ENCODE measurements around the gene RAB7A. TPM values are rescaled to one million over a fixed set of nuclear protein-coding genes. Genes with fewer than 3 reads are reported as not detected.

RAB7A gene
- total RNA-seq, 1 experiment from 2014 or later: 491 TPM

DNA sequence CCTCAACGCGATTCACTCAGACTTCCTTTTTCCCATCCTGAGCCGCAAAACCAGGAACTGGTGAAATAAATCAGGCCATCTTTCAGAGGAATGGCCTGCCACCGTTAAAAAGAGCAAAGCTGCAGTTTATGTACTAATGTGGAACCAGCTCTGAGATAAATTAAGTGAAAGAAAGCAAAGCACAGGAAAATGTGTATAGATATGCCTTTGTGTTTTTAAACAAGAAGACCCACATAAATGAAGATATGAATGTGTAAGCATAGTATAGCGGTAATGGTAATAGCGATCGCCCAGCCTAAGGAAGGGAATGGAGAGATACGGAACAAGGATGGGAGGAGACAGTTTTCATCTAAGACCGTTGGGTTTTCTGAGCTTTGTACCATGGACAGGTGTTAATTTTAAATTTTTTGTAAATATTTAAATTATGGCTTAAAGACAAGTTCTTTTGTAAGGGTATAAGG is 44.6 kb upstream of the RAB7A start:
- DNase-seq: no peak
- peak overlapping the region; percentile 96 for H3K27ac Mint-ChIP-seq (ENCODE audit: unreplicated experiment)

DNA sequence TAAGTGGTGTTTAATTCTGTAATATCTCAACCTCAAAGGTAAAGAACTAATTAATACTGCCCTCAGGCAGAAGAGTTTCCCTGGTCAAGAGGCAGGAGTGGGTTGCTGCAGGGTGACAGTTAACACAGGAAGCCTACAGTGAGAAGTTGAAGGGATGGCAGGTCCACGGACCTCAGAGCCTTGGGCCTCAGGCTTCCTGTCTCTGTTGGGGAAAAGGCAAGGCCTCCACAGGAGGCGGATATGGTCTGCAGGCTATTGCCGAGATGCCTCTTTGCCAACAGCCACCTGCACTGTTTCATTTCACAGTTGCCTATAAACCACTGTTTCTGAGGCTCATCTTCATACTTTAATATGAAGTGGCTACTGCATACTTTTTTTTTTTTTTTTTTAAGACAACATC is 42.0 kb upstream of the RAB7A start:
- Mint-ChIP-seq H3K27me3 (ENCODE audit: unreplicated experiment) (no peaks in the 10 kb centered on the region), H3K36me3 (ENCODE audit: insufficient read depth, unreplicated experiment) (peaks cover 21% of the 10 kb centered on the region), H3K9me3 (ENCODE audit: low read depth, unreplicated experiment) (no peaks in the 10 kb centered on the region), H3K27ac (ENCODE audit: unreplicated experiment) (no peak overlapping the region), H3K4me3 (ENCODE audit: low read depth, unreplicated experiment) (no peak overlapping the region), H3K4me1 (ENCODE audit: low read depth, unreplicated experiment) (peaks cover 10% of the 10 kb centered on the region)
- no TSS peak for BruUV-seq (replicated peaks)
- intact Hi-C loops (cut with micrococcal nuclease; ENCODE audit: unreplicated experiment): loop anchor here (5.0 kb wide), 1 partner anchor 43 kb away; the partner anchor contains the start of gene RAB7A
- CTCF ChIA-PET: interaction anchor here (1.0 to 1.2 kb wide), 2 partner anchors 43 to 310 kb away, joined by 4 to 9 read pairs; partner anchors contain the start of gene CFAP92
- TF ChIP-seq, protein P1, sequence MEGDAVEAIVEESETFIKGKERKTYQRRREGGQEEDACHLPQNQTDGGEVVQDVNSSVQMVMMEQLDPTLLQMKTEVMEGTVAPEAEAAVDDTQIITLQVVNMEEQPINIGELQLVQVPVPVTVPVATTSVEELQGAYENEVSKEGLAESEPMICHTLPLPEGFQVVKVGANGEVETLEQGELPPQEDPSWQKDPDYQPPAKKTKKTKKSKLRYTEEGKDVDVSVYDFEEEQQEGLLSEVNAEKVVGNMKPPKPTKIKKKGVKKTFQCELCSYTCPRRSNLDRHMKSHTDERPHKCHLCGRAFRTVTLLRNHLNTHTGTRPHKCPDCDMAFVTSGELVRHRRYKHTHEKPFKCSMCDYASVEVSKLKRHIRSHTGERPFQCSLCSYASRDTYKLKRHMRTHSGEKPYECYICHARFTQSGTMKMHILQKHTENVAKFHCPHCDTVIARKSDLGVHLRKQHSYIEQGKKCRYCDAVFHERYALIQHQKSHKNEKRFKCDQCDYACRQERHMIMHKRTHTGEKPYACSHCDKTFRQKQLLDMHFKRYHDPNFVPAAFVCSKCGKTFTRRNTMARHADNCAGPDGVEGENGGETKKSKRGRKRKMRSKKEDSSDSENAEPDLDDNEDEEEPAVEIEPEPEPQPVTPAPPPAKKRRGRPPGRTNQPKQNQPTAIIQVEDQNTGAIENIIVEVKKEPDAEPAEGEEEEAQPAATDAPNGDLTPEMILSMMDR (IDR thresholded peaks at IDR 0.05; ENCODE audit: unreplicated experiment): no peak
- no peak for DNase-seq

More for the DNA sequence above, 44.6 kb upstream of the RAB7A start:
- peaks cover 10% of the 10 kb centered on the region for H3K4me1 Mint-ChIP-seq (ENCODE audit: low read depth, unreplicated experiment)
- H3K9me3 Mint-ChIP-seq (ENCODE audit: low read depth, unreplicated experiment): no peaks in the 10 kb centered on the region
- H3K27me3 Mint-ChIP-seq (ENCODE audit: unreplicated experiment): no peaks in the 10 kb centered on the region
- CTCF ChIA-PET: interaction anchor here (0.5 to 2.3 kb wide), 12 partner anchors 10 to 198 kb away, joined by 3 to 59 read pairs (median 10); partner anchors contain the start of genes ACAD9, RAB7A and RPN1
- TSS peak; percentile 75 for BruUV-seq (replicated peaks)
- peak overlapping the region; percentile 81 for H3K4me3 Mint-ChIP-seq (ENCODE audit: low read depth, unreplicated experiment)
- TF ChIP-seq, protein P1 (IDR thresholded peaks at IDR 0.05; ENCODE audit: unreplicated experiment): no peak
- peaks cover 21% of the 10 kb centered on the region for H3K36me3 Mint-ChIP-seq (ENCODE audit: insufficient read depth, unreplicated experiment)
- intact Hi-C loops (cut with micrococcal nuclease; ENCODE audit: unreplicated experiment): loop anchor here (2.0 to 5.0 kb wide), 2 partner anchors 46 to 165 kb away; partner anchors contain the start of gene RAB7A

DNA sequence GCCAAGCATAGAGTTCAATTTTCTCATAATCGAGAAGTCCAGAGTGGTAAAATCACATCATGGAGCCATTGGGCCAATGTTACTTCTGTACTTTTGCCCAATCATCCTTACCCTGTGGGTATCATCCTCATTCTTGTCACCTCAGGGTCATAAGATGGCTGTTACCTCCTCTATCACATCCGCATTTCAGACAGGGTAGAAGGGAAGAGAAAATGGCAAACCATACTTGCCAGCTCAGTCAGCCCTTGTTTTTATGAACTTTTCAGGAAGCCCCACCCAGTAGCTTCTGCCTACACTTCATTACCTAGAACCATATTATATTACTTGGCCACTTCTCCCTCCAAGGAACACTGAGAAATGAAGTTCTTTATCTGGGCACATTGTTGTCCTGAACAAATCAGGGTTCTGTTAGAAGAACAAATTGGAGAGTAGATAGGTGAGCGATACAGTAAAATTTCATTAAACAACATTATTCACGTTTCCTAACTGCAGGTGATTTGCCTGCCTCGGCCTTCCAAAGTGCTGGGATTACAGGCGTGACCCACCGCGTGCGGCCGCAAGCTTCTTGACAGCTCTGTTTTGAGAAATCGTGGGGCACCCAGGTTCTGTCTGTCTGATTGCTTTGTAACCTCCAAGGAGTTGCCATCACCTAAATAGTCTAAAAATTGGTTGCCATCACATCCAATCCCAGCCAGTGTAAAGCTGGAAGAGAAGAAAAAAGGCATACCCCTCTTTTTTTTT is 40.8 kb upstream of the RAB7A start:
- Mint-ChIP-seq H3K36me3 (ENCODE audit: insufficient read depth, unreplicated experiment) (peaks cover 15% of the 10 kb centered on the region), H3K27me3 (ENCODE audit: unreplicated experiment) (no peaks in the 10 kb centered on the region), H3K27ac (ENCODE audit: unreplicated experiment) (no peak overlapping the region), H3K4me1 (ENCODE audit: low read depth, unreplicated experiment) (peaks cover 10% of the 10 kb centered on the region), H3K9me3 (ENCODE audit: low read depth, unreplicated experiment) (no peaks in the 10 kb centered on the region), H3K4me3 (ENCODE audit: low read depth, unreplicated experiment) (no peak overlapping the region)
- DNase-seq: no peak
- intact Hi-C loops (cut with micrococcal nuclease; ENCODE audit: unreplicated experiment): loop anchor here (5.0 kb wide), 1 partner anchor 42 kb away; the partner anchor contains the start of gene RAB7A
- no TSS peak for BruUV-seq (replicated peaks)
- TF ChIP-seq, protein P1 (IDR thresholded peaks at IDR 0.05; ENCODE audit: unreplicated experiment): no peak
- CTCF ChIA-PET: interaction anchor here (0.6 to 1.0 kb wide), 3 partner anchors 94 to 568 kb away, joined by 4 to 9 read pairs (median 4); partner anchors contain the start of gene CFAP92

DNA sequence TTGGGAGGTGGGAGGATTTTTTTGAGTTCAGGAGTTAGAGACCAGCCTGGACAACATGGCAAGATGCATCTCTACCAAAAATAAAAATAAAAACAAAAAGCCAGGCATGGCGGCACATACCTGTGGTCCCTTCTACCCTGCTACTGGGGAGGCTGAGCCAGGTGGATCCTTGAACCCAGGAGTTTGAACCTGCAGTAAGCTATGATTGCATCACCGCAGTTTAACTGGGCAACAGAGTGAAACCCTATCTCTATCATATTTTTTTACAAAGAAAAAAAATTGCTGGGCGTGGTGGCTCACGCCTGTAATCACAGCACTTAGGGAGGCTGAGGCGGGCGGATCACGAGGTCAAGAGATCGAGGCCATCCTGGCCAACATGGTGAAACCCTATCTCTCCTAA is 39.5 kb upstream of the RAB7A start:
- Mint-ChIP-seq H3K4me3 (ENCODE audit: low read depth, unreplicated experiment) (no peak overlapping the region), H3K4me1 (ENCODE audit: low read depth, unreplicated experiment) (peaks cover 3% of the 10 kb centered on the region), H3K27me3 (ENCODE audit: unreplicated experiment) (no peaks in the 10 kb centered on the region), H3K9me3 (ENCODE audit: low read depth, unreplicated experiment) (no peaks in the 10 kb centered on the region), H3K36me3 (ENCODE audit: insufficient read depth, unreplicated experiment) (peaks cover 2% of the 10 kb centered on the region), H3K27ac (ENCODE audit: unreplicated experiment) (no peak overlapping the region)
- intact Hi-C loops (cut with micrococcal nuclease; ENCODE audit: unreplicated experiment): no loop called here
- no peak for DNase-seq
- CTCF ChIA-PET: no interaction called here
- no TSS peak for BruUV-seq (replicated peaks)
- TF ChIP-seq, protein P1 (IDR thresholded peaks at IDR 0.05; ENCODE audit: unreplicated experiment): no peak
